Measurements from ENCODE around the gene MED10. TPM values are rescaled to one million over a fixed set of nuclear protein-coding genes. Genes with fewer than 3 reads are reported as not detected.

Gene MED10
- total RNA-seq, 1 donor from 2014 or later = 34.6 TPM

DNA sequence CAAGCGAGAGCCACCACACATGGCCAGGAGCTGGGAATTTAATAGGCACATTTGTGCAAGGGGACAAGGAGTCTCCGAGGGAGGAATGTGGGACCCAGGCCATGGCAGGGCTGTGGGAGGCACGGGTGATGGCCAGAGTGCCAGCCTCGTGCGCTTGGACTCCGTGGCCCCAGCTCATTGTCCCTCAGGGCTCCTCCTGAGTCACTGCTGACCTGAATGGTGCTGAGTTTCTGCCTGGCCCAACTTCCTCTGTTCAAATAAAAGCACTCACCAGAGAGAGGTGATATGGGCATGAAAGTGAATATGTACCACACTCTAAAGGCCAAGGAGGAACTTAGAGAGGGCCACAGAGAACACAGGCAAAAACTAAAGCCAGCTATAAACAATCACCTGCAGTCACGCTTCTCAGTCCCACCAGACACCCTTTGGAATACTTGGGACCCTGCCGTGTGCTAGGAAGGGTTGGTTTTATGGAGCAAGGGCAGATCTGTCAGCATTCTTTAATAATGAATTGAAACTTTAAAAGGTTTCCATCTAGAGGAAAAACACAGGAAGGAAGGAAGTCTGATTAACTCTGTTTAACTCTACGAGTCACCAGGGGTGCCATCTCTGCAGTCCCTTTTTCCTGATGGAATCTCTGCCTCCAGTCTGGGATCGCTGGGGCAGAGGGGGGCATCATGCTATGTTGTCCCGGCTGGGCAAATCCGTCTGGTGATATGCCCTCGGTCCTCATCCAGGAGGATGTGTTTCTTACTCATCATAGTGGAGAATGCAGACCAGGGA is 45.2 kb upstream of the MED10 start:
- H3K9me3 Mint-ChIP-seq (ENCODE audit: low read depth) = peaks cover 2% of the 10 kb centered on the region
- no peaks in the 10 kb centered on the region for H3K36me3 Mint-ChIP-seq (ENCODE audit: low read depth)
- TF ChIP-seq CTCF (IDR thresholded peaks at IDR 0.05) = no peak
- no peak for DNase-seq (ENCODE audit: low spot score)
- peaks cover 4% of the 10 kb centered on the region for H3K4me1 Mint-ChIP-seq (ENCODE audit: low read depth)
- H3K27ac Mint-ChIP-seq (ENCODE audit: unreplicated experiment) = no peak overlapping the region
- H3K27me3 Mint-ChIP-seq (ENCODE audit: low read depth) = peaks cover 17% of the 10 kb centered on the region
- H3K4me3 Mint-ChIP-seq (ENCODE audit: unreplicated experiment) = no peak overlapping the region

DNA sequence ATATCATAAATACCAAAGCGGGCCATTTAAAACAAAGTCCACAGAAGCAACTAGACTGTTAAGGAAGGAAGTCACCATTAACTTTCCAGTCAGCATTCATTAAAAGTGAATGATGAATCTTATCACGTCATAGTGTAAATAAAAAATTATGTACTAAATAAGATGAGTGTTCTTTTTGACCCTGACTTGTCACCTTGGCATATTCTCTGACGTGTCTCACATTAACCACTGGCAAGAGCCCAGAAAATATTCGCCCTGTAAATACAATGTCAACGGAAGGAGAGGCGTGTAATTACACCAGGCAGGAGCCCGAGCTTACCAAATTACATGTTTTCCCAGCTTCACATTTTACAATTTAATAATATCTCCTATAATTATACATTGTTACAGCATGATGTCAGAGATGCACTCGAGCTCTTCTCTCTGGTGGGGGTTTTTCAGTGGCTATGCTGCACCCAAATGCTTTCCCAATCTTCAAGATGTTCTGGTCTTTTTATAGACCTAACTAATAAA is 41.0 kb upstream of the MED10 start:
- no peaks in the 10 kb centered on the region for H3K36me3 Mint-ChIP-seq (ENCODE audit: low read depth)
- peaks cover 4% of the 10 kb centered on the region for H3K4me1 Mint-ChIP-seq (ENCODE audit: low read depth)
- no peaks in the 10 kb centered on the region for H3K9me3 Mint-ChIP-seq (ENCODE audit: low read depth)
- no peak overlapping the region for H3K4me3 Mint-ChIP-seq (ENCODE audit: unreplicated experiment)
- H3K27me3 Mint-ChIP-seq (ENCODE audit: low read depth) = peaks cover 7% of the 10 kb centered on the region
- no peak for DNase-seq (ENCODE audit: low spot score)
- no peak overlapping the region for H3K27ac Mint-ChIP-seq (ENCODE audit: unreplicated experiment)
- TF ChIP-seq CTCF (IDR thresholded peaks at IDR 0.05) = no peak

- no peak for DNase-seq (ENCODE audit: low spot score)
- Mint-ChIP-seq H3K4me1 (ENCODE audit: low read depth) (peaks cover 4% of the 10 kb centered on the region), H3K4me3 (ENCODE audit: unreplicated experiment) (no peak overlapping the region), H3K27ac (ENCODE audit: unreplicated experiment) (no peak overlapping the region), H3K9me3 (ENCODE audit: low read depth) (no peaks in the 10 kb centered on the region), H3K27me3 (ENCODE audit: low read depth) (peaks cover 9% of the 10 kb centered on the region), H3K36me3 (ENCODE audit: low read depth) (no peaks in the 10 kb centered on the region)
- TF ChIP-seq CTCF (IDR thresholded peaks at IDR 0.05) = no peak
These were observed 40.4 kb upstream of the MED10 start for GRCh38 chr5:6418679-6419276.

DNA sequence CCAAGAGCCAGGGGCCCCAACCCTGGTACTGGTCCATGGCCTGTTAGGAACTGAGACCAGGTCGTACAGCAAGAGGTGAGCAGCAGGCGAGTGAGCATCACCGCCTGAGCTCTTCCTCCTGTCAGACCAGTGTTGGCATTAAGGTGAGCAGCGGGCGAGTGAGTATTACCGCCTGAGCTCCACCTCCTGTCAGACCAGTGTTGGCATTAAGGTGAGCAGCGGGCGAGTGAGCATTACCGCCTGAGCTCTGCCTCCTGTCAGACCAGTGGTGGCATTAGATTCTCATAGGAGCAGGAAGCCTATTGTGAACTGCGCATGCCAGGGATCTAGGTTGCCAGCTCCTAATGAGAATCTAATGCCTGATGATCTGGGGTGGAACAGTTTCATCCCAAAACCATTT is 39.3 kb upstream of the MED10 start:
- Mint-ChIP-seq H3K4me3 (ENCODE audit: unreplicated experiment) (no peak overlapping the region), H3K4me1 (ENCODE audit: low read depth) (peaks cover 4% of the 10 kb centered on the region), H3K36me3 (ENCODE audit: low read depth) (no peaks in the 10 kb centered on the region), H3K27me3 (ENCODE audit: low read depth) (peaks cover 10% of the 10 kb centered on the region), H3K27ac (ENCODE audit: unreplicated experiment) (no peak overlapping the region), H3K9me3 (ENCODE audit: low read depth) (no peaks in the 10 kb centered on the region)
- DNase-seq (ENCODE audit: low spot score) = no peak
- no peak for TF ChIP-seq CTCF (IDR thresholded peaks at IDR 0.05)

GRCh38 chr5:6412811-6413210 is 34.5 kb upstream of the MED10 start:
- Mint-ChIP-seq H3K4me1 (ENCODE audit: low read depth) (no peaks in the 10 kb centered on the region), H3K4me3 (ENCODE audit: unreplicated experiment) (no peak overlapping the region), H3K9me3 (ENCODE audit: low read depth) (peaks cover 3% of the 10 kb centered on the region), H3K27ac (ENCODE audit: unreplicated experiment) (no peak overlapping the region), H3K36me3 (ENCODE audit: low read depth) (no peaks in the 10 kb centered on the region), H3K27me3 (ENCODE audit: low read depth) (peaks cover 13% of the 10 kb centered on the region)
- no peak for DNase-seq (ENCODE audit: low spot score)
- no peak for TF ChIP-seq CTCF (IDR thresholded peaks at IDR 0.05)
